ENCODE measurements around the gene ADAMTS15.

Gene ADAMTS15

GRCh38 chr11:130467116-130467900 lies 18.9 kb downstream of the ADAMTS15 start:
- peak; percentile 75 for DNase-seq (ENCODE audit: low read depth)
- H3K4me3 ChIP-seq (ENCODE audit: low read depth, low read length), result no peak overlapping the region
- TF ChIP-seq POLR2A (IDR thresholded peaks at IDR 0.05; ENCODE audit: extremely low read depth, insufficient read length) (no peak), MAX (IDR thresholded peaks at IDR 0.05; ENCODE audit: low read depth, low read length) (0 out of 2 replicates have a peak, but pooled peaks have one; percentile 10)

GRCh38 chr11:130469181-130469580 lies 20.7 kb downstream of the ADAMTS15 start:
- TF ChIP-seq CTCF (IDR thresholded peaks at IDR 0.05; ENCODE audit: low read depth, low read length), result no peak
- TF ChIP-seq MAX (IDR thresholded peaks at IDR 0.05; ENCODE audit: low read depth, low read length), result no peak
- TF ChIP-seq MYC (IDR thresholded peaks at IDR 0.05; ENCODE audit: low read depth, low read length), result no peak
- no peak for TF ChIP-seq POLR2A (IDR thresholded peaks at IDR 0.05; ENCODE audit: extremely low read depth, insufficient read length)
- no peak for DNase-seq (ENCODE audit: low read depth)
- H3K4me3 ChIP-seq (ENCODE audit: low read depth, low read length), result no peak overlapping the region

- TF ChIP-seq CTCF (IDR thresholded peaks at IDR 0.05; ENCODE audit: low read depth, low read length) (no peak), POLR2A (IDR thresholded peaks at IDR 0.05; ENCODE audit: extremely low read depth, insufficient read length) (no peak)
- no peak for DNase-seq (ENCODE audit: low read depth)
- no peak overlapping the region for H3K4me3 ChIP-seq (ENCODE audit: low read depth, low read length)
These were observed 22.6 kb downstream of the ADAMTS15 start for GRCh38 chr11:130470832-130471706.

- no peak for DNase-seq (ENCODE audit: low read depth)
- TF ChIP-seq CTCF (IDR thresholded peaks at IDR 0.05; ENCODE audit: low read depth, low read length), result no peak
- no peak for TF ChIP-seq MYC (IDR thresholded peaks at IDR 0.05; ENCODE audit: low read depth, low read length)
- no peak for TF ChIP-seq POLR2A (IDR thresholded peaks at IDR 0.05; ENCODE audit: extremely low read depth, insufficient read length)
- TF ChIP-seq MAX (IDR thresholded peaks at IDR 0.05; ENCODE audit: low read depth, low read length), result no peak
- H3K4me3 ChIP-seq (ENCODE audit: low read depth, low read length), result no peak overlapping the region
These were observed 23.4 kb downstream of the ADAMTS15 start for GRCh38 chr11:130471731-130472433.

- no peak overlapping the region for H3K4me3 ChIP-seq (ENCODE audit: low read depth, low read length)
- DNase-seq (ENCODE audit: low read depth), result no peak
- TF ChIP-seq POLR2A (IDR thresholded peaks at IDR 0.05; ENCODE audit: extremely low read depth, insufficient read length), result no peak
- no peak for TF ChIP-seq MYC (IDR thresholded peaks at IDR 0.05; ENCODE audit: low read depth, low read length)
- TF ChIP-seq MAX (IDR thresholded peaks at IDR 0.05; ENCODE audit: low read depth, low read length), result no peak
- TF ChIP-seq CTCF (IDR thresholded peaks at IDR 0.05; ENCODE audit: low read depth, low read length), result no peak
These were observed 24.1 kb downstream of the ADAMTS15 start for GRCh38 chr11:130472434-130472961.

Data from NB4 (cell line).